Effector CD8-positive, alpha-beta T cell (primary cell): ENCODE data around the gene CRAT.

Experiments used
- DNase-seq: peaks from one replicate; lab custom pipeline; 2025; lab: John Stamatoyannopoulos, UW
- total RNA-seq, 4 experiments: gene quantifications; one replicate each; lab custom pipeline; 2026; lab: John Stamatoyannopoulos, UW

CRAT gene
- total RNA-seq: 14.1 to 37.4 (median 24.4) reads per million in 4 experiments

DNA sequence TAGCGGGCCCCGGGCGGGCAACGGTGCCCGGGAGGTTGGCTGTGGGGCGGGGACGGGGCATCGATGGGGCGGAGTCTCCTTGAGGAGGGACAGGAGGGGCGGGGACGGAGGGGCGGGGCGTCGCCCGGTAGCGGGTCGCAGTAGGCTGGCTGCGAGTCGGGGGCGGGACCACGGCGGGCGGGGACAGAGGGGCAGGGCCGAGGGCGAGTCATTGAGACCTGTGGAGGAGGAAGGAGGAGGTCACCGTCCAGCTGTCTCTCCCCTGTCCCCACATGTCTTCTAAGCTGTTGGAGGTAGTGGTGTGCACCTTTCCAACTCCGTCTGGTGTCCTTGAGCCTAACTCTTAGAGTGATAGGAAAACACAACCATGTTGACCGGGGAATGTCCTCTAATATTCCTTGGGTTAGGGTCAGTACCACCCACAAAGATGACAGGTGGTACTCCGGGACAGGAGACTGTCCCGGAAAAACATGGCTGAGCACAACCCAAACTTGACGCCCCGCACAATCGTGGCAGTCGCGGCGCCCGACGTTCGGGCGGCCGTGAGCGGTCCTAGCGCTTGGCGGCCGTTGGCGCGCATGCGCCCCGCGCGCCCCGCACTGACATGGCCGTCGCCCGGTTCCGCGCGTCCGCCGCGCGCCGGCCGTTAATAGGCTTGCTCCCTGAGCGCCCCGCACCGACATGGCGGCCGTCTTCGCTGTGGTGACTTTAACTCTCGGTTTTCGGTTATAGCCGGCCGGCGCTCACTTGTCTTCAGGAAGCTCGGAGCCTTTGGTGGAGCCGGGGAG is at the start of gene CRAT, which contains the start of gene PTPA:
TSS of gene CRAT (minus strand) at position 54 of the 788 bp plus-strand sequence. CDS start 284 bp downstream, outside the sequence.
TSS of gene PTPA (plus strand) at position 676 of the 788 bp plus-strand sequence. CDS start 186 bp downstream, outside the sequence.
- DNase-seq: peak; percentile 94

DNA sequence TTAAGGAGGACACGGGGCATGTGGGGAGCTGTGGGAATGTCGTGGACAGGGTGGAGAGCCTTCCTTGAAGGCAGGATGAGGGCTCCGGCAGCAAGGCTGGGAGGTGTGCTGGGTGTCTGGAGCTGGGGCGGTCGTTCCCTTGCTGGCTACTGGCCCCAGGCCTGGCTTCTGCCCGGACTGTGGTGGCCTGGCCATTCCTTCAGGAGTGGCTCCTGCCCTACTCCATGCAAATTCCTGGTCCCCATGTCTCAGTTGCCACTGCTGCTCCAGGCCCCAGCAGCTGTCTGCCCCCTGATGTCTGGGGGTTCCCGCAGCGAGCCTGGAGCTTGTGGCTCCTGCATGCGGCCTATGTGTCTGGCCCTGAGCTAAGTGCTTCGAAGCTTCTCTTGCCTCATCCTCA is 45.6 kb upstream of the CRAT start:
- no peak for DNase-seq

DNA sequence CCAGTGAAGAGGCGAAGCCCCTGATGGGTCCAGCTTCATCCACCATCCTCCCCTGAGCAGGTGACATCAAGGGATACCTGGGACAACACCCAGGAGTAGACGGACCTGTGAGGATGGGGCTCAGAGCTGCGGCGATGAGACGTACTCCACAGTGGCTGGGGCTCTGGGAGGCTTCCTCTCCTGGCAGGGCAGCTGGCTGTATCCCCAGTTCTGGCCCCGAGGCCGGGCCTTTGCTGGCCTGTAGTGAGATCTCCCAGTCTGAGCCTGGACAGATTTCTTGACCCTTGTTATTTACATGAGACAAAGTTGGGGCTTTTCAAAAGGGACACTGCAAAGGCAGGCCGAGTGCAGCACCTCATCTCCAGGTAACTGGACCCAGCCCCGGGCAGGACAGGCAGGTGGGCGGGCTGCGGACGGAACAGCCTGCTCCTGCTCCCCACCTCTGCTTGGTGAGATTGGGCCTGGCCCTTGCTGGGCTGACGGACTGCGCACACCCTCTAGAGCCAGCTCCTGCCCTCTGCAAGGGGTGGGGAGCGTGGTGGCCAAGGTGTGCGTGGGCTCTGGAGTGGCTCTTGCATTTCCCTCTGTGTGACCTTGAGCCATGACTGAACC is 44.4 kb upstream of the CRAT start:
- DNase-seq: no peak

DNA sequence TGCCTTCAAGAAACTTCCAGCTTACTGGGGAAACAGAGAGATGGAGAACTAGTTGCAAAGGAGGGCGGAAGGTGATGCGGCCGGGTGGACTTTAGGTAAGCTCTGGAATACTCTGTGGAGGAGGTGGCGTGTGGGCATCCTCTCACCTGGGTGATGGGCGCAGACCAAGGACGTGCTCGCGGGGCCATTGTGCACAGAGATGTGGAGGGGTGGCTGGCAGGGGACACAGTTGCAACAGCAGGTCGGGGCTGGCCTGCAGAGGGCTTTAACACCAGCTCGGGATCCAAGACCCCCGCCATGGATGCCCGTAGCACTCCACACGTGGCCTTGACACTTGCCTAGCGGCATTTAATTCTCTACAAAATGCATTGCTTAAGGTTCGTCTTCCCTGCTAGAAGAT is 40.9 kb upstream of the CRAT start:
- no peak for DNase-seq

DNA sequence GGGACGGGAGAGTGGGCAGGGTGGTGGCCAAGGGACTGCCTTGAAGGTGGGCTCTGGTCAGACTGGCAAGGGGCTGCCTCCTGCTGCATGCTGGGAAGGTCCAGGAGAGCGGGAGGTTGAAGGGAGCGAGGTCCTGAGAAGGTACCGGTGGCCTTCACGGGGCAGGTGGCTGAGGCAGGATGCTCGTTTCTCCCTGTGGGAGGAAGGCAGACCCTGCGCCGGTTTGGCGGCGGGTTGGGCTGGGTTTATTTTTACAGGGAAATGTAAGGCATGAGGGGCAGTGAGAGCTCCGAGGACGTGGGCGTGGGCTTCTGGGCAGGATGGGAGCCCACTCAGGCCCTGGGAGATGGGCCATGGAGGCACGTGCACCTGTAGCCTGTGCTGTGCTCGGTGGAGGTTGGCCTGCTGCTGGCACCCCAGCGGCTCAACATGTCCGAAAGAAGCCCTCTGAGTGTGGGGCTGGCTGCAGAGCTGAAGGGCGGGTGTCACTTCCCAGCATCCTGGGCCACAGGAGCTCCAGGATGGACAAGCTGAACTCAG is 40.1 kb upstream of the CRAT start:
- DNase-seq: no peak

DNA sequence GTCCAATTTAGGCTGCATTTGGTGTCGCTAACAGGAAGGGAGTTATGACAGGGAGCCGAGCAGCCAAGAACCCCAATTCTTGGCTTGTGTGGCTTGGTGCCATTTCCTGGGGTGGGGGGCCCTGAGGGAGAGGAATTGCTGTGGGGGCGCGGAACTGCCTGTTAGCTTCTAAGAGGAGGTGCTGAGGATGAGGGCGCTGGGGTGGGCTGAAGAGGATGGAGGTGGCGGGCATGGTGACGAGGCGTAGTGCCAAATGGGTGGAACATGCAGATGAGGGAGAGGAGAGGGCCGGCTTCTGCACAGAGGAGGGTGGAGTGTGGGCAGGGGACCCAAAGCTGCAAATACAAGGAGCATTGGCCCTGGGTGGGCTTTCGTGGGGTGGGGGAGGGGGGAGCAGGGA is 39.5 kb upstream of the CRAT start:
- no peak for DNase-seq

DNA sequence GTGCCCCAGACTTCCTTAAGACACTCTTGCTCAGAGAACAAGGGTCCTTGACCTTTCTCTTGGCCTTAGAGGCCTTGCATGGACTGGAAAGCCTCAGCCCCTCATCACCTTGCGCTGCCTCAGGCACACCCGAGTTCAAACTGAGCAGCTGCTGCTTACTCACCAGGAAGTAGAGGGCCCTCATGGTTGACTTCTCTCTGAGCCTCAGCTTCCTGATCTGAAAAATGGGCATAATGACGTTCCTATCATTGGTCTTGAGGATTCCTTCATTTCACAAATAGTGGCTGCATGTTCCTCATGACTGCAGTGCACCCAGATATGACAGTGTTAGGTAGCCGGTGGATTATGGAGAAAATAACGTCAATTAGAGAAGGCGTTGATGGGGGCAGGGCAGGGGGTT is 38.8 kb upstream of the CRAT start:
- DNase-seq: no peak

DNA sequence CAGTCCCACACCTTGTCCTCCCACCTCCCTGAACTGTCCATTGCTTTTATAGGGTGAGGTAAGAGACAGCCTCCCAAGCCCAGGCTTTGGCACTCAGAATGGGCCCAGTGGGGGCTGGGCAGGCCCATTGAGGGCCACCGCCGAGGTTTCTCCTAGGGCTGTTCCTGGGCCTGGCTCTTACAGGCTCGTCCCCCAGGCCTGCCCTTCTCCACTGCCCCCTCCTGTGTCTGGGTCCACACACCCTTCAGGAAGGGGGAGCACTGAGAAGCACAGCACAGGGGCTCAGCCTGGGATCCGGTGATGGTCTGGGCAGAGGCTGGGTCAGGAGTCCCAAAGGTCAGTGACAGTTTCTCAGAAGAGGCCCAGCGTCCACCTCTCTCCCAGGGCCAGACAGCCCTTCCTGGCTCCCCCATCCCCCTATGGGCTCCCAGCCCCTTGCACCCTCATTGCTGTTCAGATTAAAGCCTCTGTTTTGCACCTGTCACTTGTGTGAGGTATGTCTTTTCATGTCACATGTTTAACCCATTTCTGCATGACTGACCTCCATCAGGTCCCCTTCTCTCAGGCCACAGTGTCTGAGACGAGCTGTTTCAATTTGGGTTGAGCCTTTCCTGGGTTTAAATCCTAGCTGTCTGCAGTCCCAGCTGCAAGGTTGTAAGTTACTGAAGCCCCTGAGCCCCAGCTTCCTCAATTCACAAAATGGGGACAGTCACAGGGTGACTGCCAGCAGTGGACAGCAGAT is 38.0 kb upstream of the CRAT start:
- no peak for DNase-seq

DNA sequence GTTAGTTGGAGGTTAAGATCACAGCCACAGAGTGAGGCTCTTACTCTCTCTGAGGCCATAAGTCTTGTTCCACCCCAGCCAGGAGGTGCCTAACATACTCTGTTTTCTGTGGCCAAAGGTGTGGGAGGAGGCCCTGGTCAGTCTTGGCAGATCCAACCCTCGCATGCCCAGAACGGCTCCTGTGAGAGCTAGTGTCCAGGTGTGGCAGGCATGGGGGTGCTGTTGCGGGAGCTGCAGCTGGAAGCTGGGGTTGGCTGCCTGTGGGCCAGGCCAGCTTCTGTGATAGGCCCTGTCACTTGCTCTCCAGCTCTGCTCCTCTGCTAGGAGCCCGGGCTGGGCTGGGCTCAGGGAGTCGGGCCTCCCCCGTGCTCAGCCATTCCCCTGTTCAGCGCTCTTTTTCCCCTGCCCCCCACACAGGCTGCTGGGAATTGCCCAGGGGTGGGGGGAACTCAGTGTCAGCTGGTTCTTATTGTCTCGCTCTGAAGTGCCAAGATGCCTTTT is 35.9 kb upstream of the CRAT start:
- no peak for DNase-seq

DNA sequence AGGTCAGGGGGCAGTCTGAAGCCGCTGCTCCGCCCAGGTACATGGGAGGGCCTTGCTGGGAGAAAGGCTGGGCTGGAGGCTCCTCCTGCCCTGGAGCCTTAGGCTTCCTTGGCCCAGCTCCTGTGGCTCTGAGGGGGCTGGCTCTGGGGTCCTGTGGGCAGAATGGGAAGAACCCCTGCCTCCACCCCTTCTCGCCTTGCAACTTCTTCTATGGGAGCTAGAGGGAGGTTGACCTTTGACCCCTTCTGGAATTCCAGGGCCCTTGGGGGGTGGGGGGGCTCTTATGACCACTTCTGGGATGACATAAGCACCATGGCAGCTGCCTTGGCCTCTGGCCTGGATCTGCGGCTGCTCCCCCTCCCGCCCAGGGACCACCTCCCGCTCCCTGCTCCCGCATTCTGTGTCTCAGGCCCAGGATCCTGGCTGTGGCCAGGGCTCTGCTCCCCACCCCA is 35.3 kb upstream of the CRAT start:
- DNase-seq: no peak

DNA sequence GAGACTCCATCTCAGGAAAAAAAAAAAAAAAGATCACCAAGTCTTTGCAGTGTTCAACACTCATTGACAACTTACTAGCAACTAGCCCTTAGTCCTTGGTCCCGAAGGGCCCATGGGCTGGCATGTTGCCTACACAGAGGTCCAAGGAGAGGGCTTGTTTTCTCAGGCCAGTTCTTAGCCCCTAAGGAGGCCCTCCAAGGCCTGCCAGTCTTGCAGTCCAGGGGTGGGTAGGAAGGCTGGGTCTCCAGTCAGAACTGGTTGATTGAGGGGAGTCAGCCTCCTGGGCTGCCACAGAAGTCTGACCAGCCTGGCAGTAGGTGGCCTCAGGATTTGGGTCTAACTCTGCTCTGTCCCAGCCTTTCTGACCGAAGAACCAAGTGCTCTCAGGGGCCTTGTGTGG is 34.7 kb upstream of the CRAT start:
- DNase-seq: no peak

DNA sequence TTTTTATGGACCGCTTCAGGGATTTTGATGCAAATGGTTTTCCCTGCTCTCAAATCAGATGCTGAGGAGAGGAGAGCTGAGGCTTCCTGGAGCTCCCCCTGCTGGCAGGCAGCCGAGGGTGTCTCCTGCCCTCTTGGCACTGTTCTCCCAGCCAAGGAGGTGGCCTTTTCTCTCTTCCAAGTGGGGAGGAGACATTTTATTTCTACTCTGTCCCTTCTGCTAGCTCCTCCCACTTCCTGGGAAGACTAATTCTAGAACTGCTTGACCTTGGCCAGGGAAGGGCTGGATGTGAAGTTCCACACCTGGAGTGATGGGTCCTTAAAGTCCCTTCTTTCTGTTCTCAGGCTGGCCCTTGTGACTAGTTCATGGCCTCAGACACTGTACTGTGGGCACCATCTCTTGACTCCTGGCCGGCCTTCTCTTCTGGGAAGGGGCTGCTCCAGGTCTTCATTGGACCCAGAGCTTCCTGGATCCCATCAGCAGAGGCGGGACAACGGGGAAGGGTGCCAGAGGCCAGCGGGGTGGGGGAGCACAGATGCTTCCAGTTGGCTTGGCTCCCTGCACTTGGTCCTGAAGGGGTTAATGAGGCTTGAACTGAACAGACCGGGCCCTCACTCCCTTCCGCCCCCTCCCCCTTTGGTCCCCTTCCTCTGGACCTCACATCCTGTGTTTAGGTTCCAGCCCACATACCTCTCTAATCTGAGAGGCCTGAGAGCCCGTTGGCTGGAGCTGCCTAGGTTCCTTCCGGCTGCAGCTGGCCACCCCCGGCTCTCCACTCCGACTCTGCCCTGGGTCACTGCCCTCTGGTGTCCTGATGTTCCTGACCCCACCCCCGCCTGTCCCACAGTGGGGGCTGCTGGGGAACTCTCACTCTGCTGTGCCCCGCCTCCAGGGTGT is 32.7 kb upstream of the CRAT start:
- peak; percentile 59 for DNase-seq

DNA sequence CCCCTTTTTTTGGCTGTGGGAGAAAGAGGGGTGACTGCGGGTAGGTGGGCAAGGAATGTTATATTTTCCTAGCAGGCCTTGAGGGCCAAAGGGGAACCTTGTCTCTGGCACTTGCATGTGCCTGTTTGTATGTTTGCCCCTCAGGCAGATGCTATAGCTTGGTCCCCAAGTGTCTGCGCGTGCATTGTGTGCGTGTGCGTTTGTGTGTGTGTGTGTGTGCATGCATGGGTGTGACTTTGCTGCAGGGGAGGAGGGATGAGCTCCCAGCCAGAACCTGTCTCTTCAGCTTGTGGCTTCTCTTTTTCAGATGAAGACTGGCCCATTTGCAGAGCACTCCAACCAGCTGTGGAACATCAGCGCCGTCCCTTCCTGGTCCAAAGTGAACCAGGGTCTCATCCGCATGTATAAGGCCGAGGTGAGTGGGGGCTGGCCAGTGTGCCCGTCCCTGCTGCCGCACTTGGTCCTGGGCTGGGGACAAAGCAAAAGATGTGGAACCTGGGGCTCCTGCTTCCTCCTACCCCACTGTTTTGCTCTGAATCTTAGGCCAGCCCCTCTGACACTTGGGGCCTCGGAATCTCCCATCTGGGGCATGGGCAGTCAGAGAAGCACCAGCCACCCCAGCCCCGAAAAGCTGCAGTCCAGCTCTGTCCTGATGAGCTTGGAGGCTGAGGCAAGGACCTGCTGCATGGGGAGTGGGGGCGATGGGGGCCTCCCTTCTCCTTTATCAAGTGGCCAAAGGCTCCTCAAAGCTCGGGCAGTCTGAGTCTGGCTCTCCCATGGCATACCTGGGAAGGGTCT is 31.7 kb upstream of the CRAT start:
- no peak for DNase-seq

DNA sequence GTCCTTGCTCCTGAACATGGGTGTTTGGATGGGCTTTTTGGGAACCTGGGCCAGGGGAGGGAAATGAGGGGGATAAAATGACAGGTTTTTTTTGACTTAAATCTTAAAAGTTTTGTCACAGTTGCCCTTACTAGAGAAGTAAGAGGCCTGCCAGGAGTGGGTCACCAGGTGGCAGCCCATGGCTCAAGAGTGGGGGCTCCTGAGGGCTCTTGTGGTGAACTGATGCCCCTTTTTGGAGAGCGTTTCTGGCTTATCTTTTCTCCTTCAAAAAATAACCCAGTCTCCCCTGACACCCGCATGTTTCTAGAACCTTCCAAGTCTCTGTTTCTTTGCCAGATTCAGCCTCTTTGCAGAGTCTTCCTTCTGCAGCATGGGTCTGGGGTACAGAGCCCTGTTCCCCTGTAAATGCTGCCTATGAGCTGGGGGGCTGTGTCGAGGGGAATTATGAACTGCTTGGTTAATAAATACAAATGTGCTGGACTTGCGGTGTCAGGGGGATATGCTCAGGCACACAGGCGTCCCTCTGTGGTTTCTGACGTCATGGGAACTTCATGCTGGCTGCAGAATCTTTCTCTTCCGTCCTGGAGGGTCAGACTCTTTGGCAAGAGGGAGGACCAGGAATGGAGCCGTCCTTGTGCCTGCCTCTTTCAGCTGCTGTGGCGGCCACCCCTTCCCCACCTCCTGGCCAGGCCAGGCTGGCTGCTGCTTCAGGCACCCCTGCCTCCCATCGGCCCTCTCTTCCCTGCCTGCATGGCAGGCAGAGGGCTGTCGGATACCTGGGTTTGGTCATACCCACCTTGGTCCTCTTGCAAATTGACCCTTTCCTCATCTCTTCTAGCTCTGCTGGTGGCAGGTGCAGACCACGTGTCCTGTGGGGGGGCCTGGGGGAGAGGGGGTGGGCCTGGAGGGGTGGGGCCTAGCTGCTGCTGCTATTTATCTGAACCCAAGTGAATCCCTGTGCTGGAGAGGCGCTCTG is 30.8 kb upstream of the CRAT start:
- no peak for DNase-seq

DNA sequence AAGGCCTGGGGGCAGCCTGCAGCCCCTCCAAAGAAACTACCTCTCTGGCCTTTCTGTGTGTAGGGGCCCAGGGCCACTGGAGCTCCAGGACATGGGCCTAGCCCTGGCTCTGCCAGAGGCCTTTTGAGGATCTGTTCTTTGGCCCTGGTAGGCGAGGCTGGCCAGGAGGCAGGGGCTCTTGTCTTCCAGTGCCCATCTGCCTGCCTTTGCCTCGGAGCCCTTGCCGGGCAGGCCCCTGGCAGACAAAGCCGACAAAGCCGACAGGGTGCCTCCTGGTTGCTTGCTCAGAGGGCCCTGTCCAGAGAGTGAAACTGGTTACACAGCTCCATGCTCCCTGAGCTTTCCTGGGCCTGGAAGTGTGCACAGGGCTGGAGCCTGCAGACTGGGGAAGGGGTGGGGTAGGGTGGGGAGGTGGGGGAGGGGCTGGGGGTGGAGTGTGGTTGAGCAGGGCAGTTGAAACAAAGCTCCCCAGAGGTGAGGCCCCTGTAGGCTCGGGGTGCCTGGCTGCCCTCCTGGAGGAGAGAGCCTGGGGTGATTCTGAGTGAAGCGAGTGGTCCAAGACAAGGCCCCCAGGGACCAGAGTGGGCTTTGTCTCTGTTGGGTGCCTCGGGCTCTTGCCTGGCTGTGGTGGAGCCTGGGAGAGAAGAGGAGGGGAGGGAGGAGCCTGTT is 29.9 kb upstream of the CRAT start:
- DNase-seq: no peak

DNA sequence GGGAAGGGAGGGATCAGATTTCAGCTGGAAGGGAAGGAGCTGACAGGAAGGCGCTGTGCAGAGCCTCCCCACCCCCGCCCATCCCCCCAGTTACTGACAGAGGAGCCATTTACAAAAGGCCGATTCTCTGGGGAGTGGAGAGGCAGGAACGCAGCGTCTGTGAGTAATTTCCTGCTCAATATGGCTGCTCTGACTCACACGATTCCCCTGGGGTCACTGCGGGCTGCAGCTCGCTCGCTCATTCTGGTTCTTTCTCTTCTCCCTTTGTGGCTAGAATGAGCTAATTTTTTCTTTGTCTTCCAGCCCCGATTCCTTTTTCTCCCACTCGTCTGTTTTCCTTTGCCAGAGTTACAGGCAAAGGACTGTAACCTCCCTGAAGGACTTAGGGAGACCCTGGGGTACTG is 29.4 kb upstream of the CRAT start:
- peak; percentile 51 for DNase-seq

DNA sequence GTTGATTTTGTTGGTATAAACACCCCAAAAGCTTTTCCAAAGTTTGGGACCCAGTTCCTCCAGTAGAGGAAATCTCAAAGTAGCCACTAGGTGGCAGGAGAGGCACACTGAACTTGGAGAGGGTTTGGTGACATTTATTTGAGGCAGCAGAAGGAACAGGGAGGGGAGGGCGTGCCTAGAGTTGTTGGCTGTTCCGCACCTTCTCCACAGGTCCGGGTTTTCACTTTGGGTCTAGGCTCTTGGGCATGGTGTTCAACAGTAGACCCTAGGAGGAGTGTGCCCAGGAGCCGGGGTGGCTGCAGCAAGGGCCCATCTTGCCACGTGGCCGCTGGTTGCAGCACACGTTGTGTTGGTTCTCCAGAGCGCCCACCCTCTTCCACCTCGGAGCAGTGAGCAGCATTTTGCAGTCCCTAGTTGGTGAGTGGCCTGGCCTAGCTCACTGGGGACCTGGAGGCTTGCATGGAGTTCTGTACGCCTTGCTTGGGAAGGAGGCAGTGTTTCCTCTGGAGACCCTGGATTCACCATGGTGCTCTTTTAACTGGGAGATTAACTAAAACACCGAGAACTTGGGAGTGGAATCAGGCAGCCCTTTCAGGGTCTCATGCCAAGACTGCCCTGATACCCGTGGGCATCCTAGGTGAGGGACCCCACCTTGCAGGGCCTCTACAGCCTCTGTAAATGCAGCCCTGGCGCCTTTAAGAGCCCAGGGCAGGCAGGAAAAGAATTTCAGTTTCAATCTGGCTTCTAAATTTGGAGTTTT is 28.8 kb upstream of the CRAT start:
- peak; percentile 67 for DNase-seq
